ENCODE results near the gene AGPAT4.

The AGPAT4 gene

DNA sequence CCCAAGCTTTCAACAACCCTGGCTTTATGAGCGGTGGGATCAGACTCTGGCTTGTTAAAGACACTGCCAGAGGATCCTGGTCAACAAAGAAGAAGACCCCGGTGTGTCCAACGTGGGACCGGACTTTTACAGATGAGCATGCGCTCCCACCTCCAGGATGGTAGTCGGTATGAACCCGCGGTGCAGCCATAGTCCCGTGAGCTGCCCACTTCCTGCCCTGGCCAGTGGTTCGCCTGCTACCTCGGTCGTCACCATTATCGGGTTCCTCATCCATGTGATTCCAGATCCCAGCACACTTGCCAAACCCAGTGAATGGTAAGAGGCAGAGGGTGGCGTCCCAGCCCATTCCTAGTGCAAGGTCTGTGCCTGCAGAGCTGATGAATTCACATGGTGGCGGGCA is 112.7 kb downstream of the AGPAT4 start:
- Histone ChIP-seq H3K36me3 (replicated peaks in 1 of 2; ENCODE audit: control insufficient read depth in 2 of 2, insufficient read depth in 2 of 2, low read length in 2 of 2) (peaks cover 54 to 76% of the 10 kb centered on the region in 2 donors), H3K23ac (ENCODE audit: low read depth, low read length, poor library complexity) (no peak overlapping the region), H2AFZ (ENCODE audit: low read length) (no peak overlapping the region), H3K14ac (ENCODE audit: low read length) (no peak overlapping the region), H3K9ac (ENCODE audit: low read depth, low read length, poor library complexity) (no peak overlapping the region), H3K4me2 (ENCODE audit: insufficient read depth, low read length, poor library complexity, severe bottlenecking) (no peak overlapping the region), H2AK5ac (ENCODE audit: low read depth, low read length) (no peak overlapping the region), H2BK120ac (ENCODE audit: low read depth, low read length) (no peak overlapping the region), H3K27me3 (ENCODE audit: control insufficient read depth in 3 of 3, insufficient read depth in 3 of 3, low read depth in 1 of 3, low read length in 3 of 3) (no peaks in the 10 kb centered on the region), H3K4ac (ENCODE audit: low read length) (no peak overlapping the region), H2BK15ac (ENCODE audit: low read length) (no peak overlapping the region), H4K8ac (ENCODE audit: low read depth, low read length) (no peak overlapping the region), H2BK12ac (ENCODE audit: low read length) (no peak overlapping the region), H3K18ac (ENCODE audit: low read length) (no peak overlapping the region), H3K27ac (replicated peaks; ENCODE audit: low read length) (no peak overlapping the region), H4K91ac (ENCODE audit: low read depth, low read length, poor library complexity) (no peak overlapping the region), H3K4me3 (ENCODE audit: low read length in 2 of 2) (no peak overlapping the region), H3K79me1 (ENCODE audit: low read depth, low read length) (peaks cover 4% of the 10 kb centered on the region), H3K4me1 (ENCODE audit: control insufficient read depth in 2 of 2, insufficient read depth in 1 of 2, low read depth in 1 of 2, low read length in 2 of 2) (no peaks in the 10 kb centered on the region), H2BK5ac (ENCODE audit: low read length) (no peak overlapping the region), H3K9me3 (replicated peaks in 1 of 2; ENCODE audit: control insufficient read depth in 2 of 2, insufficient read depth in 1 of 2, low read depth in 1 of 2, low read length in 2 of 2) (peaks cover 0 to 2% of the 10 kb centered on the region in 2 donors)
- no peak for DNase-seq (ENCODE audit: low spot score)
- no CpG with 5 or more reads among the region's 15 CpGs for WGBS, 2 donors (ENCODE audit: extremely low coverage in 2 of 2, insufficient read length in 2 of 2, insufficient replicate concordance in 1 of 2)

DNA sequence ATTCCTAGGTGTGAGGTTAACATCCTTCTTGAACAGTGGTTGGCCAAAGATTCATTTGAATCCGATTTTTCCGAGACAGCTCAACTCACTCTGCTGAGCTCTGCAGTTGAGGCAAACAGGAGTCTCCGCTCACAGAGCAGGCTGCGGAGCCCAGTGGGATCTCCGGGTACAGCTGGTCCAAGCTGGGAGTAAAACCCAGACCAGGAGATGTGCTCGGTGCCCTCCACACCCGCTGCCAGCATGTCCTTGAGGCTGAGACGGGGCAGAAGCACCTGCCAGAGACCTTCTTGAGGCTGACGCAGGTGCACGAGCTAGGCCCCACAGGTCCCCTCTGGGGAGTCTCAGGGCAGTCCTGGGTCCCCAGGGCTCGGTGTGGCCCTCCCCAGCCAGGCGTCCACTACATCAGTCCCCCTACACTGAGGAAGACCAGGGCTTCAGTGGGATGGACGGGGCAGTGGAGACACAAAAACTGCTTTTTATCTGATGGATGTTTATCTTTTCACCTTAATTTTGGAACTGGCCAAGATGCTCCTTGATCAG is 119.0 kb downstream of the AGPAT4 start:
- no peak overlapping the region for H2BK120ac ChIP-seq (ENCODE audit: low read depth, low read length)
- H3K4me1 ChIP-seq (ENCODE audit: control insufficient read depth in 2 of 2, insufficient read depth in 1 of 2, low read depth in 1 of 2, low read length in 2 of 2): no peaks in the 10 kb centered on the region
- WGBS, 2 donors (ENCODE audit: extremely low coverage in 2 of 2, insufficient read length in 2 of 2, insufficient replicate concordance in 1 of 2): no CpG with 5 or more reads among the region's 13 CpGs
- no peaks in the 10 kb centered on the region for H3K27me3 ChIP-seq (ENCODE audit: control insufficient read depth in 3 of 3, insufficient read depth in 3 of 3, low read depth in 1 of 3, low read length in 3 of 3)
- no peak overlapping the region for H4K91ac ChIP-seq (ENCODE audit: low read depth, low read length, poor library complexity)
- H2BK15ac ChIP-seq (ENCODE audit: low read length): no peak overlapping the region
- no peak overlapping the region for H3K4ac ChIP-seq (ENCODE audit: low read length)
- H3K9ac ChIP-seq (ENCODE audit: low read depth, low read length, poor library complexity): no peak overlapping the region
- no peak overlapping the region for H3K4me2 ChIP-seq (ENCODE audit: insufficient read depth, low read length, poor library complexity, severe bottlenecking)
- no peak for DNase-seq (ENCODE audit: low spot score)
- no peaks in the 10 kb centered on the region for H3K79me1 ChIP-seq (ENCODE audit: low read depth, low read length)
- peaks cover 55 to 63% of the 10 kb centered on the region in 2 donors for H3K36me3 ChIP-seq (replicated peaks in 1 of 2; ENCODE audit: control insufficient read depth in 2 of 2, insufficient read depth in 2 of 2, low read length in 2 of 2)
- H2BK5ac ChIP-seq (ENCODE audit: low read length): no peak overlapping the region
- H3K9me3 ChIP-seq (replicated peaks in 1 of 2; ENCODE audit: control insufficient read depth in 2 of 2, insufficient read depth in 1 of 2, low read depth in 1 of 2, low read length in 2 of 2): peaks cover 0 to 2% of the 10 kb centered on the region in 2 donors
- no peak overlapping the region for H2AK5ac ChIP-seq (ENCODE audit: low read depth, low read length)
- no peak overlapping the region for H3K14ac ChIP-seq (ENCODE audit: low read length)
- H3K23ac ChIP-seq (ENCODE audit: low read depth, low read length, poor library complexity): no peak overlapping the region
- no peak overlapping the region for H3K18ac ChIP-seq (ENCODE audit: low read length)
- no peak overlapping the region for H3K27ac ChIP-seq (replicated peaks; ENCODE audit: low read length)
- no peak overlapping the region for H2BK12ac ChIP-seq (ENCODE audit: low read length)
- no peak overlapping the region for H4K8ac ChIP-seq (ENCODE audit: low read depth, low read length)
- no peak overlapping the region for H3K4me3 ChIP-seq (ENCODE audit: low read length in 2 of 2)
- no peak overlapping the region for H2AFZ ChIP-seq (ENCODE audit: low read length)

DNA sequence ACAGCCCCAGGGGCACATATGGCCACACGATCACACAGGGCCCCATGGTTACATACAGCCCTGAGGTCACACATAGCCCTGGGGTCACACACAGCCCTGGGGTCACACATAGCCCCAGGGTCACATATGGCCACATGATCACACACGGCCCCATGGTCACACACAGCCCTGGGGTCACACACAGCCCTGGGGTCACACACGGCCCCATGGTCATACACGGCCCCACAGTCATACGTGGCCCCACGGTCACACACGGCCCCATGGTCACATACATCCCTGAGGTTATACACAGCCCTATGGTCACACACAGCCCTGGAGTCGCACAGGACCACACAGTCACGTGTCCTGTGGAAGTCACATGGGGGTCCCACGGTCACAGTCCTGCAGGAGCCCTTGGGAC is 120.1 kb downstream of the AGPAT4 start:
- Histone ChIP-seq H3K4ac (ENCODE audit: low read length) (no peak overlapping the region), H3K36me3 (replicated peaks in 1 of 2; ENCODE audit: control insufficient read depth in 2 of 2, insufficient read depth in 2 of 2, low read length in 2 of 2) (peaks cover 51 to 63% of the 10 kb centered on the region in 2 donors), H2AFZ (ENCODE audit: low read length) (no peak overlapping the region), H3K9ac (ENCODE audit: low read depth, low read length, poor library complexity) (no peak overlapping the region), H3K9me3 (replicated peaks in 1 of 2; ENCODE audit: control insufficient read depth in 2 of 2, insufficient read depth in 1 of 2, low read depth in 1 of 2, low read length in 2 of 2) (peaks cover 0 to 2% of the 10 kb centered on the region in 2 donors), H2BK12ac (ENCODE audit: low read length) (no peak overlapping the region), H2BK15ac (ENCODE audit: low read length) (no peak overlapping the region), H3K79me1 (ENCODE audit: low read depth, low read length) (no peaks in the 10 kb centered on the region), H3K18ac (ENCODE audit: low read length) (no peak overlapping the region), H2BK120ac (ENCODE audit: low read depth, low read length) (no peak overlapping the region), H3K23ac (ENCODE audit: low read depth, low read length, poor library complexity) (peak overlapping the region; percentile 76), H4K8ac (ENCODE audit: low read depth, low read length) (no peak overlapping the region), H3K4me2 (ENCODE audit: insufficient read depth, low read length, poor library complexity, severe bottlenecking) (no peak overlapping the region), H2BK5ac (ENCODE audit: low read length) (no peak overlapping the region), H2AK5ac (ENCODE audit: low read depth, low read length) (no peak overlapping the region), H3K27me3 (ENCODE audit: control insufficient read depth in 3 of 3, insufficient read depth in 3 of 3, low read depth in 1 of 3, low read length in 3 of 3) (no peaks in the 10 kb centered on the region), H4K91ac (ENCODE audit: low read depth, low read length, poor library complexity) (no peak overlapping the region), H3K27ac (replicated peaks; ENCODE audit: low read length) (no peak overlapping the region), H3K4me1 (ENCODE audit: control insufficient read depth in 2 of 2, insufficient read depth in 1 of 2, low read depth in 1 of 2, low read length in 2 of 2) (no peaks in the 10 kb centered on the region), H3K14ac (ENCODE audit: low read length) (peak overlapping the region; percentile 63), H3K4me3 (ENCODE audit: low read length in 2 of 2) (peak overlapping the region in 1 of 2 donors; percentile 8)
- DNase-seq (ENCODE audit: low spot score): no peak
- WGBS, 2 donors (ENCODE audit: extremely low coverage in 2 of 2, insufficient read length in 2 of 2, insufficient replicate concordance in 1 of 2): no CpG with 5 or more reads among the region's 10 CpGs

DNA sequence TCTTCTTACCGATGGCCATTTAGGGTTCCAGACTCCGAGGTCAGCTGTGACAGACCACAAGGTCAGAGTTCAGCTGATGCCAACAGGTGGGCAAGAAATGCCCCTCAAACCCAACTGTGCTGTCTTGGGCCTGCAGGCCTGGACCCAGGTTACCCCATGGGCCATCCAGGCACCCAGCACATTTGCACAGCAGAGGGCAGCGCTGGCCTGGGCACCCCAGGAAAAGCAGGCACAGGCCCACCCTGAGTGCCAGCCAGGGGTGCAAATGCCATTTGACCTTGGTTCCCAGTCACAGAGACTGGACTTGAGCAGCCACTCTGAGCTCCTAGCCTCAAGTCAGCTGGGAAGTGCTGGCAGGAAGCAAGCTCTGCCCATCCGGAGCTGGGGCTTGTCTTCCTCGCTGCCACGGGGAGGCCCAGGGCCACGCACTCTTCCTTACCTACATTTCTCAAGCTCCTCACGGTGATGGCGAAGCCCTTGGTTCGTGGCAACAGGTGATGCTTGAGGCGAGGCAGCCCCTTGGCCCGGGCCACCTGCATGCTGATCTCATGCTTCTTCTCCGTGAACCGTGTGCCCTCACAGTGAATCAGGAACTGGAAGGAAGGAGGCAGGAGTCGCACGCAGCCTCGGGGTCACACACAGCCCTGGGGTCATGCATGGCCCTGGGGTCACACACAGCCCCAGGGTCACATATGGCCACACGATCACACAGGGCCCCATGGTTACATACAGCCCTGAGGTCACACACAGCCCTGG is 120.8 kb downstream of the AGPAT4 start:
- Histone ChIP-seq H3K14ac (ENCODE audit: low read length) (no peak overlapping the region), H3K9ac (ENCODE audit: low read depth, low read length, poor library complexity) (peak overlapping the region; percentile 27), H3K27ac (replicated peaks; ENCODE audit: low read length) (no peak overlapping the region), H4K91ac (ENCODE audit: low read depth, low read length, poor library complexity) (no peak overlapping the region), H2BK15ac (ENCODE audit: low read length) (no peak overlapping the region), H2BK5ac (ENCODE audit: low read length) (peak overlapping the region; percentile 29), H3K36me3 (replicated peaks in 1 of 2; ENCODE audit: control insufficient read depth in 2 of 2, insufficient read depth in 2 of 2, low read length in 2 of 2) (peaks cover 53 to 69% of the 10 kb centered on the region in 2 donors), H3K4me2 (ENCODE audit: insufficient read depth, low read length, poor library complexity, severe bottlenecking) (no peak overlapping the region), H4K8ac (ENCODE audit: low read depth, low read length) (no peak overlapping the region), H2BK12ac (ENCODE audit: low read length) (no peak overlapping the region), H2AFZ (ENCODE audit: low read length) (no peak overlapping the region), H3K79me1 (ENCODE audit: low read depth, low read length) (no peaks in the 10 kb centered on the region), H3K23ac (ENCODE audit: low read depth, low read length, poor library complexity) (peak overlapping the region; percentile 60), H3K4ac (ENCODE audit: low read length) (no peak overlapping the region), H3K18ac (ENCODE audit: low read length) (no peak overlapping the region), H3K4me1 (ENCODE audit: control insufficient read depth in 2 of 2, insufficient read depth in 1 of 2, low read depth in 1 of 2, low read length in 2 of 2) (no peaks in the 10 kb centered on the region), H3K27me3 (ENCODE audit: control insufficient read depth in 3 of 3, insufficient read depth in 3 of 3, low read depth in 1 of 3, low read length in 3 of 3) (no peaks in the 10 kb centered on the region), H2AK5ac (ENCODE audit: low read depth, low read length) (no peak overlapping the region), H3K4me3 (ENCODE audit: low read length in 2 of 2) (no peak overlapping the region), H3K9me3 (replicated peaks in 1 of 2; ENCODE audit: control insufficient read depth in 2 of 2, insufficient read depth in 1 of 2, low read depth in 1 of 2, low read length in 2 of 2) (peaks cover 0 to 2% of the 10 kb centered on the region in 2 donors), H2BK120ac (ENCODE audit: low read depth, low read length) (no peak overlapping the region)
- WGBS, 2 donors (ENCODE audit: extremely low coverage in 2 of 2, insufficient read length in 2 of 2, insufficient replicate concordance in 1 of 2): no CpG with 5 or more reads among the region's 18 CpGs
- no peak for DNase-seq (ENCODE audit: low spot score)

Measured in neuronal stem cell (in vitro differentiated cells).